OCI-LY1 (cell line): Measurements from ENCODE around the gene SBDS.
"Not testable (repeated sequence)": the region's sequence is repeated elsewhere in the genome, so short reads cannot be mapped to it uniquely, and the experiment has no call there.

Source experiments
- H2AFZ ChIP-seq: fragments of 200-600 bp; sonication (generic), shearing (Covaris generic); 2 replicates; pipeline ENCODE4 v1.6.0; 2014; ENCODE audit warnings: antibody characterized with exemption, mild to moderate bottlenecking, low read length
- H3F3A ChIP-seq: fragments of 200-600 bp; sonication (generic), shearing (Covaris generic); 2 replicates; pipeline ENCODE4 v1.6.0; 2014; ENCODE audit warnings: mild to moderate bottlenecking, antibody characterized with exemption, low read length, moderate library complexity; ENCODE audit not compliant: insufficient read depth
- H3K27ac ChIP-seq: fragments of 200-600 bp; sonication (generic); 2 replicates; pipeline ENCODE4 v1.5.1; 2014; ENCODE audit warnings: low read length, mixed run types, mild to moderate bottlenecking, low read depth; ENCODE audit not compliant: poor library complexity, severe bottlenecking
- H3K27me3 ChIP-seq: fragments of 200-600 bp; sonication (generic); 2 replicates; pipeline ENCODE4 v1.6.0; 2014; ENCODE audit warnings: antibody characterized with exemption, mild to moderate bottlenecking, low read length, moderate library complexity; ENCODE audit not compliant: insufficient read depth
- H3K36me3 ChIP-seq: fragments of 200-600 bp; sonication (generic); 2 replicates; pipeline ENCODE4 v1.6.1; 2014; ENCODE audit warnings: mild to moderate bottlenecking, antibody characterized with exemption, low read length, moderate library complexity, mixed read lengths; ENCODE audit not compliant: insufficient read depth
- H3K4me1 ChIP-seq: fragments of 200-600 bp; sonication (generic); 2 replicates; pipeline ENCODE4 v1.5.1; 2014; ENCODE audit warnings: mild to moderate bottlenecking, low read length, moderate library complexity; ENCODE audit not compliant: insufficient read depth, severe bottlenecking
- H3K4me2 ChIP-seq: fragments of 200-600 bp; sonication (generic), shearing (Covaris generic); 2 replicates; pipeline ENCODE4 v1.6.1; 2014; ENCODE audit warnings: low read length
- H3K4me3 ChIP-seq: fragments of 200-600 bp; sonication (generic); 2 replicates; pipeline ENCODE4 v1.5.1; 2014; ENCODE audit warnings: low read length, low read depth, mild to moderate bottlenecking, mixed read lengths; ENCODE audit not compliant: poor library complexity, severe bottlenecking
- H3K79me2 ChIP-seq: fragments of 200-600 bp; shearing (Covaris generic); 2 replicates; pipeline ENCODE4 v1.6.1; 2016; ENCODE audit warnings: mixed run types, low read length, mixed read lengths; ENCODE audit not compliant: insufficient read depth
- H3K9ac ChIP-seq: fragments of 200-600 bp; sonication (generic), shearing (Covaris generic); 2 replicates; pipeline ENCODE4 v1.6.1; 2014; ENCODE audit warnings: mild to moderate bottlenecking, low read length, mixed read lengths
- H3K9me2 ChIP-seq: fragments of 200-600 bp; sonication (generic), shearing (Covaris generic); 2 replicates; pipeline ENCODE4 v1.6.1; 2014; ENCODE audit warnings: low read depth, mild to moderate bottlenecking, low read length, mixed read lengths
- H3K9me3 ChIP-seq: fragments of 200-600 bp; shearing (Covaris generic); 2 replicates; pipeline ENCODE4 v1.6.1; 2014; ENCODE audit warnings: low read length, mixed read lengths
- H4K20me1 ChIP-seq: fragments of 200-600 bp; sonication (generic), shearing (Covaris generic); 2 replicates; pipeline ENCODE4 v1.6.0; 2016; ENCODE audit warnings: mild to moderate bottlenecking, low read length; ENCODE audit not compliant: insufficient read depth
- CTCF ChIP-seq: fragments of 200-600 bp; sonication (generic), shearing (Covaris generic); IDR thresholded peaks from 2 replicates; pipeline ENCODE4 v1.5.1; 2017; ENCODE audit warnings: mild to moderate bottlenecking, antibody characterized with exemption, low read length, moderate library complexity, mixed read lengths

SBDS gene

GRCh38 chr7:67000601-67001258 lies 5.3 kb upstream of the SBDS start:
- not testable (repeated sequence) for H3K27ac ChIP-seq, H3K4me1 ChIP-seq
- peak; percentile 23; the same call in 1 of the 2 replicates for TF ChIP-seq CTCF

GRCh38 chr7:66996444-66997191 lies 1.2 kb upstream of the SBDS start, which contains the start of gene TYW1:
Gene TYW1 (plus strand): TSS chr7:66996833. CDS start chr7:66996979, 146 bp downstream.
- not testable (repeated sequence) for H3K9me3 ChIP-seq, H3K27me3 ChIP-seq, H4K20me1 ChIP-seq, H3K9me2 ChIP-seq, H3F3A ChIP-seq
- 0 out of 2 replicates have a peak, but pooled peaks cover 15% of the 10 kb centered on the region for H3K79me2 ChIP-seq
- H3K9ac ChIP-seq = peak within 1 kb of the TSS; percentile 83
- peaks cover 31% of the 10 kb centered on the region for H3K36me3 ChIP-seq
- H3K4me3 ChIP-seq = peak within 1 kb of the TSS; percentile 85
- H3K4me2 ChIP-seq = peak within 1 kb of the TSS; percentile 99
- peaks cover 18% of the 10 kb centered on the region for H3K4me1 ChIP-seq
- peak within 1 kb of the TSS; percentile 76 for H3K27ac ChIP-seq
- peak within 1 kb of the TSS; percentile 35; the same call in 1 of the 2 replicates for H2AFZ ChIP-seq

More at GRCh38 chr7:67000601-67001258, 5.3 kb upstream of the SBDS start:
- not testable (repeated sequence) for H3F3A ChIP-seq, H3K4me2 ChIP-seq, H3K9me2 ChIP-seq, H3K9ac ChIP-seq, H2AFZ ChIP-seq, H3K79me2 ChIP-seq, H3K4me3 ChIP-seq, H3K9me3 ChIP-seq, H3K27me3 ChIP-seq, H4K20me1 ChIP-seq
- H3K36me3 ChIP-seq = peaks cover 30% of the 10 kb centered on the region

GRCh38 chr7:66994691-66995049 lies 716 bp downstream of the SBDS start:
- H3K27ac ChIP-seq = peak overlapping the region; percentile 71
- 0 out of 2 replicates have a peak, but pooled peaks cover 15% of the 10 kb centered on the region for H3K79me2 ChIP-seq

GRCh38 chr7:66994051-66994450 lies 1.3 kb downstream of the SBDS start:
- peaks cover 38% of the 10 kb centered on the region for H3K36me3 ChIP-seq
- 0 out of 2 replicates have a peak, but pooled peaks cover 15% of the 10 kb centered on the region for H3K79me2 ChIP-seq

More at GRCh38 chr7:66994691-66995049, 716 bp downstream of the SBDS start:
- not testable (repeated sequence) for H3K27me3 ChIP-seq, H3F3A ChIP-seq, H4K20me1 ChIP-seq, H3K9me2 ChIP-seq, H3K9me3 ChIP-seq, H2AFZ ChIP-seq
- Histone ChIP-seq H3K9ac (peak overlapping the region; percentile 82), H3K4me1 (peaks cover 18% of the 10 kb centered on the region), H3K36me3 (peaks cover 38% of the 10 kb centered on the region), H3K4me3 (peak overlapping the region; percentile 85), H3K4me2 (peak overlapping the region; percentile 72)
- peak; percentile 58 for TF ChIP-seq CTCF

GRCh38 chr7:66989552-66989951 lies 5.8 kb downstream of the SBDS start:
- not testable (repeated sequence) for H3K79me2 ChIP-seq, H3K9me2 ChIP-seq, H3K4me3 ChIP-seq

More at GRCh38 chr7:66994051-66994450, 1.3 kb downstream of the SBDS start:
- not testable (repeated sequence) for H3K27ac ChIP-seq, H2AFZ ChIP-seq, H3K27me3 ChIP-seq, H3K9me3 ChIP-seq, H4K20me1 ChIP-seq, H3K9me2 ChIP-seq, H3F3A ChIP-seq
- Histone ChIP-seq H3K4me3 (peak overlapping the region; percentile 85), H3K4me2 (peak overlapping the region; percentile 72), H3K9ac (peak overlapping the region; percentile 82; the same call in 1 of the 2 replicates), H3K4me1 (peaks cover 18% of the 10 kb centered on the region)

GRCh38 chr7:66980336-66980735 lies 15.1 kb downstream of the SBDS start:
- H3K9ac ChIP-seq, H3K4me1 ChIP-seq, H3K27ac ChIP-seq, H4K20me1 ChIP-seq, H3K9me2 ChIP-seq, H3K79me2 ChIP-seq, H3K4me2 ChIP-seq, H3K27me3 ChIP-seq, H3K4me3 ChIP-seq, H2AFZ ChIP-seq, H3K36me3 ChIP-seq, H3F3A ChIP-seq, H3K9me3 ChIP-seq: not testable (repeated sequence)

More at GRCh38 chr7:66989552-66989951, 5.8 kb downstream of the SBDS start:
- not testable (repeated sequence) for H2AFZ ChIP-seq, H3F3A ChIP-seq, H4K20me1 ChIP-seq, H3K4me1 ChIP-seq, H3K9ac ChIP-seq, H3K27me3 ChIP-seq, H3K9me3 ChIP-seq, H3K27ac ChIP-seq, H3K4me2 ChIP-seq
- H3K36me3 ChIP-seq = peaks cover 58% of the 10 kb centered on the region
